Panc1 (cell line): ENCODE results near the gene SCAMP1. TPM values are rescaled to one million over a fixed set of nuclear protein-coding genes. Genes with fewer than 3 reads are reported as not detected.

Experiments
- ATAC-seq: fragments of 200-7000 bp; cut with Tn5 transposase; 2 replicates; pipeline ENCODE4 v1.9.1; 2020; ENCODE audit warnings: mild to moderate bottlenecking, moderate library complexity
- BruUV-seq: library from RNA; stranded (reverse); fragments of 400-500 nt; replicated peaks from 2 replicates; lab custom pipeline; 2021; lab: Mats Ljungman, UMichigan
- CTCF ChIA-PET: fragments of 300-600 bp; sonication (Branson Sonifier 250); formaldehyde crosslinking; loops from one replicate; lab custom pipeline; 2022; ENCODE audit warnings: antibody characterized with exemption; lab: Charles Lee
- POLR2A ChIA-PET: fragments of 300-600 bp; sonication (Branson Sonifier 250); formaldehyde crosslinking; loops from one replicate; lab custom pipeline; 2022; ENCODE audit warnings: antibody characterized with exemption; lab: Charles Lee
- DNase-seq: peaks from one replicate; pipeline ENCODE4 v3.0.0-alpha.2; 2010; ENCODE audit warnings: low read depth, low spot score
- H3K27ac ChIP-seq: 2 replicates; pipeline ENCODE4 v1.5.1; 2011; ENCODE audit warnings: mild to moderate bottlenecking, low read length, inconsistent platforms
- H3K27me3 ChIP-seq: fragments of 200-500 bp; sonication (Bioruptor generic); 2 replicates; pipeline ENCODE4 v1.6.0; 2014; ENCODE audit warnings: low read length, inconsistent platforms; ENCODE audit not compliant: control insufficient read depth, insufficient read depth
- H3K36me3 ChIP-seq: fragments of 200-500 bp; sonication (Bioruptor generic); 2 replicates; pipeline ENCODE4 v1.5.1; 2014; ENCODE audit warnings: inconsistent platforms, mild to moderate bottlenecking, low read length, moderate library complexity; ENCODE audit not compliant: control insufficient read depth, insufficient read depth
- H3K4me1 ChIP-seq: 2 replicates; pipeline ENCODE4 v1.5.1; 2011; ENCODE audit warnings: inconsistent platforms, mild to moderate bottlenecking, low read length, moderate library complexity; ENCODE audit not compliant: control insufficient read depth, insufficient read depth
- H3K4me3 ChIP-seq, 2 experiments: 2 replicates each; pipeline ENCODE4 v1.5.1; 2011 to 2012; ENCODE audit warnings: low read depth in 2 of 2, low read length in 2 of 2, mild to moderate bottlenecking in 2 of 2, inconsistent platforms in 1 of 2, moderate library complexity in 1 of 2
- H3K9me3 ChIP-seq: fragments of 200-500 bp; sonication (Bioruptor generic); 2 replicates; pipeline ENCODE4 v1.5.1; 2014; ENCODE audit warnings: low read depth, mild to moderate bottlenecking, inconsistent platforms, low read length, moderate library complexity; ENCODE audit not compliant: control insufficient read depth, insufficient read depth
- POLR2AphosphoS5 ChIP-seq: IDR thresholded peaks from 2 replicates; pipeline ENCODE4 v1.6.1; 2012; ENCODE audit warnings: mild to moderate bottlenecking, low read depth, low read length, moderate library complexity
- SIN3A ChIP-seq: IDR thresholded peaks from 2 replicates; pipeline ENCODE4 v1.6.1; 2012; ENCODE audit warnings: low read depth, mild to moderate bottlenecking, low read length, moderate library complexity, borderline replicate concordance; ENCODE audit not compliant: insufficient read depth
- TCF7L2 ChIP-seq: IDR thresholded peaks from 2 replicates; pipeline ENCODE4 v1.6.1; 2011; ENCODE audit warnings: mild to moderate bottlenecking, low read depth, low read length, inconsistent platforms
- in situ Hi-C: cut with HindIII; loops from 2 replicates; pipeline ENCODE4 v1.10.0; 2016; ENCODE audit warnings: low sequenced_read_pairs, low pct_unique_long_range_greater_than_20kb
- intact Hi-C: fragments of 100-400 bp; cut with micrococcal nuclease; formaldehyde crosslinking; loops from one replicate; pipeline ENCODE4 v1.10.0; 2022; ENCODE audit not compliant: unreplicated experiment
- total RNA-seq: library from RNA; stranded (reverse); gene quantifications from one replicate; pipeline ENCODE4 v1.2.1, GENCODE V29; 2021; ENCODE audit not compliant: unreplicated experiment
- TF ChIP-seq, protein P1 (sequence below), 2 experiments: IDR thresholded peaks; 2 replicates each; pipeline ENCODE4 v1.6.1; 2011 to 2012; ENCODE audit warnings: low read depth in 2 of 2, control low read depth in 1 of 2, low read length in 1 of 2, mild to moderate bottlenecking in 1 of 2, moderate library complexity in 1 of 2; ENCODE audit not compliant: insufficient read depth in 1 of 2
- TF ChIP-seq, protein P2 (sequence below): fragments of 450-650 bp; IDR thresholded peaks from 2 replicates; pipeline ENCODE4 v1.5.1; 2017; ENCODE audit warnings: mild to moderate bottlenecking

Gene SCAMP1
- total RNA-seq, 1 experiment from 2014 or later = 51.3 TPM

DNA sequence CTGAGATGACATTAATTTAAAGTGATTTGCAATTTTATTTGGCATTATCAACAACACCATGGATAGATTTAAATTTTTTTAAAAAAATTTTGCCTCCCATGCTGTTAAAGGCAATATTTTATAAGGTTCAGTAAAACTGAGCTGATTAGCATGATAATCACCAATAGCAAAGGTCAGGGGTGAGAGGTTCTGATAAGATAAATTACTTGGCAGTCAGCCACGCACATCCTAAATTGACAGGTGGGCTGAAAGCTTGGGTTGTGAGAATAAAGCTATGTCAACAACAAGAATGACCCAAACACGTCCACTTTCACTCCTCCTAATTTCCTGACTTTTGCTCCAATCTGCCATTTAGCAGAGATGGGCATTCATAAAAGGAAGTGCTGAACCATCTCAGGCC, 161.0 kb downstream of the SCAMP1 start:
- ATAC-seq (no peak), DNase-seq (no peak)
- Histone ChIP-seq H3K27ac (no peak overlapping the region), H3K36me3 (no peaks in the 10 kb centered on the region), H3K27me3 (no peaks in the 10 kb centered on the region), H3K4me3 (no peak overlapping the region), H3K4me1 (0 out of 2 replicates have a peak, but pooled peaks cover 4% of the 10 kb centered on the region), H3K9me3 (no peaks in the 10 kb centered on the region)
- TF ChIP-seq POLR2AphosphoS5 (no peak), TCF7L2 (no peak), SIN3A (no peak)
- TF ChIP-seq, protein P1, sequence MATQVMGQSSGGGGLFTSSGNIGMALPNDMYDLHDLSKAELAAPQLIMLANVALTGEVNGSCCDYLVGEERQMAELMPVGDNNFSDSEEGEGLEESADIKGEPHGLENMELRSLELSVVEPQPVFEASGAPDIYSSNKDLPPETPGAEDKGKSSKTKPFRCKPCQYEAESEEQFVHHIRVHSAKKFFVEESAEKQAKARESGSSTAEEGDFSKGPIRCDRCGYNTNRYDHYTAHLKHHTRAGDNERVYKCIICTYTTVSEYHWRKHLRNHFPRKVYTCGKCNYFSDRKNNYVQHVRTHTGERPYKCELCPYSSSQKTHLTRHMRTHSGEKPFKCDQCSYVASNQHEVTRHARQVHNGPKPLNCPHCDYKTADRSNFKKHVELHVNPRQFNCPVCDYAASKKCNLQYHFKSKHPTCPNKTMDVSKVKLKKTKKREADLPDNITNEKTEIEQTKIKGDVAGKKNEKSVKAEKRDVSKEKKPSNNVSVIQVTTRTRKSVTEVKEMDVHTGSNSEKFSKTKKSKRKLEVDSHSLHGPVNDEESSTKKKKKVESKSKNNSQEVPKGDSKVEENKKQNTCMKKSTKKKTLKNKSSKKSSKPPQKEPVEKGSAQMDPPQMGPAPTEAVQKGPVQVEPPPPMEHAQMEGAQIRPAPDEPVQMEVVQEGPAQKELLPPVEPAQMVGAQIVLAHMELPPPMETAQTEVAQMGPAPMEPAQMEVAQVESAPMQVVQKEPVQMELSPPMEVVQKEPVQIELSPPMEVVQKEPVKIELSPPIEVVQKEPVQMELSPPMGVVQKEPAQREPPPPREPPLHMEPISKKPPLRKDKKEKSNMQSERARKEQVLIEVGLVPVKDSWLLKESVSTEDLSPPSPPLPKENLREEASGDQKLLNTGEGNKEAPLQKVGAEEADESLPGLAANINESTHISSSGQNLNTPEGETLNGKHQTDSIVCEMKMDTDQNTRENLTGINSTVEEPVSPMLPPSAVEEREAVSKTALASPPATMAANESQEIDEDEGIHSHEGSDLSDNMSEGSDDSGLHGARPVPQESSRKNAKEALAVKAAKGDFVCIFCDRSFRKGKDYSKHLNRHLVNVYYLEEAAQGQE (IDR thresholded peaks at IDR 0.05; ENCODE audit: insufficient read depth in 1 of 2, low read depth in 2 of 2, low read length in 1 of 2) = no peak
- TF ChIP-seq, protein P2, sequence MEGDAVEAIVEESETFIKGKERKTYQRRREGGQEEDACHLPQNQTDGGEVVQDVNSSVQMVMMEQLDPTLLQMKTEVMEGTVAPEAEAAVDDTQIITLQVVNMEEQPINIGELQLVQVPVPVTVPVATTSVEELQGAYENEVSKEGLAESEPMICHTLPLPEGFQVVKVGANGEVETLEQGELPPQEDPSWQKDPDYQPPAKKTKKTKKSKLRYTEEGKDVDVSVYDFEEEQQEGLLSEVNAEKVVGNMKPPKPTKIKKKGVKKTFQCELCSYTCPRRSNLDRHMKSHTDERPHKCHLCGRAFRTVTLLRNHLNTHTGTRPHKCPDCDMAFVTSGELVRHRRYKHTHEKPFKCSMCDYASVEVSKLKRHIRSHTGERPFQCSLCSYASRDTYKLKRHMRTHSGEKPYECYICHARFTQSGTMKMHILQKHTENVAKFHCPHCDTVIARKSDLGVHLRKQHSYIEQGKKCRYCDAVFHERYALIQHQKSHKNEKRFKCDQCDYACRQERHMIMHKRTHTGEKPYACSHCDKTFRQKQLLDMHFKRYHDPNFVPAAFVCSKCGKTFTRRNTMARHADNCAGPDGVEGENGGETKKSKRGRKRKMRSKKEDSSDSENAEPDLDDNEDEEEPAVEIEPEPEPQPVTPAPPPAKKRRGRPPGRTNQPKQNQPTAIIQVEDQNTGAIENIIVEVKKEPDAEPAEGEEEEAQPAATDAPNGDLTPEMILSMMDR = no peak
- ChIA-PET POLR2A (no interaction called here), CTCF (no interaction called here)
- intact Hi-C loops = no loop called here
- no TSS peak for BruUV-seq
- in situ Hi-C loops = no loop called here

DNA sequence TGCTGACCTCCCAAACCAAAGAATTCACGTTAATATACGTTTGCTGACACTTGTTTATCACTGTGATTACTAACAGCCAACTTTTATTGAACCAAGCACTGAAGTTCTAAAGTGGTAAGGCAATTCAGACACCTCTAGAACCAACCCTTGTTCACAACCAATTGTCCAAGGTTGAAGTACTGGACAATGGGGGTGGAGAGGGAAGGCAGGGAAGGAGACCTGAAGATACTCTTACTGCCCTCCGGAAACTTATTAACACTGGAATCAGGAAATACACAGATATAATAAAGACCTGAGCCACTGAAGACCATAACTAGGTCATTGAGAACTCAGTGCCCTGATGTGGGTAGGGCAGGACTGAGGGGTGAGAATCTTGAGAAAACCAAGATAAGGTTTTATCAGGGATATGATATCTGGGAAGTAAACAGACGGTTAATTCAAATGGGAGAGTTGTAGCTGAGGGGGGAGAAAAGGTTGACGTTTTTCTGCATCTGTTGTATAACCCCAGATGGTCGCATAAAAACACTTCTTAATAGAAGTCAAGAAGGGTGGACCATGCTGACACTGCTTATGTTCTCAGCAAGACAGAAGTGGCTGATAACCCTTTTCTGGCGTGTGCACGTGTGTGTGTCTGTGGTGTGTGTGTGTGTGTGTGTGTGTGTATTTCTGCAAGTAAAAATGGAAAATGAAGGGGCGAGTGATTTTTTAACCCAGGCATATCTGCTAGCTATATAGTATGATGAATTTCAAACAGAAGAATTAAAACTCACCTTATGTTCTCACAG, 162.3 kb downstream of the SCAMP1 start:
- CTCF ChIA-PET = no interaction called here
- Histone ChIP-seq H3K4me1 (0 out of 2 replicates have a peak, but pooled peaks cover 4% of the 10 kb centered on the region), H3K9me3 (no peaks in the 10 kb centered on the region), H3K27ac (no peak overlapping the region), H3K27me3 (no peaks in the 10 kb centered on the region), H3K36me3 (no peaks in the 10 kb centered on the region), H3K4me3 (no peak overlapping the region)
- intact Hi-C loops = no loop called here
- DNase-seq (no peak), ATAC-seq (no peak)
- TF ChIP-seq, protein P1 (IDR thresholded peaks at IDR 0.05; ENCODE audit: insufficient read depth in 1 of 2, low read depth in 2 of 2, low read length in 1 of 2) = no peak
- TF ChIP-seq SIN3A = no peak
- TF ChIP-seq, protein P2 = no peak
- no peak for TF ChIP-seq TCF7L2
- no peak for TF ChIP-seq POLR2AphosphoS5
- BruUV-seq = no TSS peak
- in situ Hi-C loops = no loop called here
- POLR2A ChIA-PET = interaction anchor here (0.6 kb wide), 1 partner anchor 18 kb away, joined by 3 read pairs; no protein-coding TSS in a partner anchor
